ENCODE results near the gene RUSF1.

The RUSF1 gene

DNA sequence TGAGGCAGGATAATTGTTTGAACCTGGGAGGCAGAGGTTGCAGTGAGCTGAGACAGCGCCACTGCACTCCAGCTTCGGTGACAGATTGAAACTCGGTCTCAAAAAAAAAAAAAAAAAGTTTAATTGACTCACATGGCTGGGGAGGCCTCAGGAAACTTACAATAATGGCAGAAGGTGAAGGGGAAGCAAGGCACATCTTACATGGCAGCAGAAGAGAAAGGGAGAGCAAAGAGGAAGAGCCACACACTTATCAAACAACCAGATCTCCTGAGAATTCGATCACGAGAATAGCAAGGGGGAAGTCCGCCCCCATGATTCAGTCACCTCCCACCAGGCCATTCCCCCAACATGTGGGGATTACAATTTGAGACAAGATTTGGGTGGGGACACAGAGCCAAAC, 62.3 kb downstream of the RUSF1 start:
- peak; percentile 2 for DNase-seq

DNA sequence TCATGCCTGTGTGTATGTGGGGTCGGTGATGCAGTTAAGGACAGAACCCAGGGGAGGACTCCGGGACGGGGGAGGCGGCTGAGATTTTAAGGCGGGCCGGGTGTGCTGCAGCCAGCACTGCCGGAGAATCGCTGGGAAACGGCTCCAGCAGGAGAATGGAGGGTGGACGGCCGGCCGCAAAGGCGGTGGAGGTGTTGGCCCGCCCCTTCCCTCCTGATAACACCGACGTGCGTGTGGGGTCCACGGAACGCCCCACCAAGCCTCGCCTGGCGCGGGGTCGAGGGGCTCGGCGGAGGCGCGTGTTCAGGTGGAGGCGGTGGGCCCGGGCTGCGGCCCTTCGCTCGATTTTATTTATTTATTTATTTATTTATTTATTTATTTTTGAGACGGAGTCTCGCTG, 66.2 kb downstream of the RUSF1 start:
- DNase-seq, result no peak

DNA sequence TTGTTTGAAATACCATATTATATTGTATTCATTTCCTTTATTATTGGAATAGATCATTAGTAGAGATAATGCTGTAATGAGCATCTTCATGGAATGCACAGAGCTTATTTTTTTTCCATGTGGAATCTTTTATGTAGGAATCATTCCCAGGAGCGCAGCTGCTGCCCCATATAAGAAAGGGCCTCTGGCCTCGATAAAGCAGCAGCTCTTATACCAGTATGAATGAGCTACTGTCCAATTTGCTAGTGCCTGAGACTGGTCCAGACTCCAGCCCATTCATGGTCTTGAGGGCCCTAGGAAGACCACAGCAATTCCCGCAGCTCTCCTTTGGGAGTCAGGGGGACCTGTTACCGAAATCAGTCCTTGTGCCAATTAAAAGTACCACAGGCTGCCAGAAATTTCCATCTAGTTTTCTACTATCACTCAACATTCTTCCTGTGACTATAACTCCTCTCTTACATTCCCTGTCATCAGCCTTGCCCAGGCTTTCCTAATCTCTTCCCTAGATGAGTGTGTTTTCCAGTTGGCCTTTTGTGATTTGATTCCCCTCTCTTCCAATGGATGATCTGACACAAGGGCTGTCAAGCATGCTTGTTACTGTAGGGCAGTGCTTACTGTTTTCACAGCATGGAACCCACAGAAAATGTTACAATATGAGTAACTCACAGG, 67.5 kb downstream of the RUSF1 start:
- no peak for DNase-seq

DNA sequence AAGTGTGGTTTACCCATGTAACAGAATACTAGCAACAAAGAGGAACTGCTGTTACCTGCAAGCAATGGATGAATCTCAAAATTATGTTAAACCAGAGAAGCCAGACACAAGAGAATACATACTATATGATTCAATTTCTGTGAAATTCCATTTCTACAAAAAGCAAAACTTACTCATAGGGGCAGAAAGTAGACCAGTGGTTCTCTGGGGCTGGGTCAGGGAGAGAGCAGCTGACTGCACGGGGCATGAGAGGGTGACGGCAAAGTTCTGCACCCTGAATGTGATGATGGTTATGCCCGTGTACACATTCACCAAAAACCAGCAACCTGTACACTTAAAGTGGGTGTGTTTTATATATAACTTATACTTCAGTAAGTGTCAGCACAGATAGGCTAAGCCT, 68.7 kb downstream of the RUSF1 start:
- no peak for DNase-seq
